AG04449 (cell line): ENCODE results near the gene KIF6.
A peak's percentile ranks its signal among the peaks of the same experiment; 100 is the strongest.

Experiments
- CTCF ChIA-PET: fragments of 350-600 bp; formaldehyde crosslinking; extraction: SDS; loops from one replicate; lab custom pipeline; 2021; ENCODE audit warnings: antibody characterized with exemption; lab: Yijun Ruan, JAX
- POLR2A ChIA-PET: fragments of 400-600, 350-600 bp; formaldehyde crosslinking; extraction: SDS; loops from one replicate; lab custom pipeline; 2020; ENCODE audit warnings: antibody characterized with exemption, inconsistent platforms; lab: Yijun Ruan, JAX
- DNase-seq: peaks from one replicate; pipeline ENCODE4 v3.0.0-alpha.2; 2010; ENCODE audit warnings: low read depth, low spot score
- H3K4me3 ChIP-seq: 2 replicates; pipeline ENCODE4 v1.5.1; 2011; ENCODE audit warnings: low read depth, mild to moderate bottlenecking, control low read depth, low read length
- CTCF ChIP-seq: IDR thresholded peaks from one replicate; pipeline ENCODE4 v1.5.1; 2011; ENCODE audit warnings: mild to moderate bottlenecking, moderate library complexity, low read length, control low read depth, inconsistent platforms; ENCODE audit not compliant: insufficient read depth; ENCODE audit errors: missing control alignments

KIF6 gene

GRCh38 chr6:39378960-39379425 lies 346.2 kb downstream of the KIF6 start:
- TF ChIP-seq CTCF = no peak
- ChIA-PET CTCF (interaction anchor here (1.0 to 5.3 kb wide), 5 partner anchors 11 to 930 kb away, joined by 3 to 28 read pairs (median 6); no protein-coding TSS in a partner anchor), POLR2A (no interaction called here)

DNA sequence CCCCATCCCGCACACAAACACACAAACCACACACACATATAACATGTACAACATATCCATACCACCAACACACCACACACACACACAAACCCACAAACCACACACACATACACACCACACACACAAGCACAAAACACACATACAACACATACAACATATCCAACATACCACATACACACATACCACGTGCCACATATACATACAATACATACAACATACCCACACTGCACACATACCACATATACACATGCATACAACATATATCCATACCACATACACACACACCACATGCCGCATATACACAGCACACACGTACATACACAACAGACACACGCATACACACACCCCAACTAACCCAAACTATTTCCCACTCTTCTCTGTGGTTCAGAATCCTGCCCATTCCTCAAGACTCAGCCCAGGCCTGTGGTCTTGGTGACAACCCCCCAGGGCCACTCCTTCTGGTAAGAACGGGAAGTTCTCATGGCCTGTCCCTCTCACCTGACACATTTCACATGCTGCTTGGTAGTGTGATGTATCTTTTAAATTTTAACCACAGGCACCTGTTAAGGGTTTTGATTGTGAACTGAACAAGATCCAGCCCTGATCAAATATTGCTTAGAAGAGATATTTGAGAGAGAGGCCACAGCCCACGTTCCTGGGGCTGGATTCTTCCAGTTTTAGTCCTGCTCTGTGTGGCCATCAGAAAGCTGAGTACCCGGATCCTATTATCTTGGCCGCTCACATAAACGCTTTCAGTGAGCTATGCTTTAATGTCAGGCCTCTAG lies 346.8 kb downstream of the KIF6 start:
- TF ChIP-seq CTCF = no peak
- ChIA-PET POLR2A (no interaction called here), CTCF (interaction anchor here (0.6 to 5.3 kb wide), 11 partner anchors 9 to 931 kb away, joined by 3 to 28 read pairs (median 4); no protein-coding TSS in a partner anchor)
- DNase-seq = no peak
- H3K4me3 ChIP-seq = no peak overlapping the region

More at GRCh38 chr6:39378960-39379425, 346.2 kb downstream of the KIF6 start:
- no peak overlapping the region for H3K4me3 ChIP-seq
- DNase-seq = no peak

- ChIA-PET POLR2A (no interaction called here), CTCF (interaction anchor here (0.6 to 5.3 kb wide), 10 partner anchors 8 to 932 kb away, joined by 3 to 28 read pairs (median 4); no protein-coding TSS in a partner anchor)
- H3K4me3 ChIP-seq = no peak overlapping the region
- peak; percentile 36 for DNase-seq
- TF ChIP-seq CTCF = peak; percentile 68
Measured at GRCh38 chr6:39377539-39377950, 347.7 kb downstream of the KIF6 start.

- no peak for DNase-seq
- no peak overlapping the region for H3K4me3 ChIP-seq
- CTCF ChIA-PET = interaction anchor here (0.6 to 5.3 kb wide), 4 partner anchors 12 to 937 kb away, joined by 3 to 28 read pairs (median 14); no protein-coding TSS in a partner anchor
- POLR2A ChIA-PET = no interaction called here
- TF ChIP-seq CTCF = no peak
Measured at GRCh38 chr6:39375405-39375804, 349.8 kb downstream of the KIF6 start.

DNA sequence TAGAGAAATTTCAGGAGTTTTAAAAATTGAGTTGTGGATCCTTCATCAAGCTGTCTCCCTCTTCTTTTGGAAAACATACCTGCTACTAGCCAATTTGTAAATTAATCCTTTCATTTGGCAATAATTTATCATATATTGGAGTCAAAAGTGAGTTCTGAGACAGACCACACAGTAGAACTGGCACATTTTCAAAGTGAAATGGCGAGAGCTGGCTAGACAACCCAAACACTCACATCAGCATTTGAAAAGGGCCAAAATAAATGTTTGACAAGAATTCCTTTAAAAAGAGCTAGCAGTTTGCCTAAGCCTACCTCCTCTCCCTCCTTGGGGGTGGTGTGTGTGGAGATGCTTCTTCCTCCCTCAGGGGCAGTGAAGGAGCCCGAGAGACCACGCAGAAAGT lies 354.8 kb downstream of the KIF6 start:
- CTCF ChIA-PET = interaction anchor here (0.8 to 1.5 kb wide), 4 partner anchors 8 to 525 kb away, joined by 4 to 5 read pairs (median 4); no protein-coding TSS in a partner anchor

More for the DNA sequence above, 354.8 kb downstream of the KIF6 start:
- TF ChIP-seq CTCF = no peak
- POLR2A ChIA-PET = no interaction called here
- H3K4me3 ChIP-seq = no peak overlapping the region
- DNase-seq = no peak
